NCI-H1048 (cell line): Measurements from ENCODE around the gene CSNK1A1.
"Not testable (repeated sequence)": the region's sequence is repeated elsewhere in the genome, so short reads cannot be mapped to it uniquely, and the experiment has no call there.

Source experiments
- DNase-seq: peaks from one replicate; lab custom pipeline; 2025; lab: John Stamatoyannopoulos, UW

CSNK1A1 gene

GRCh38 chr5:149551227-149552037 is at the start of gene CSNK1A1:
CSNK1A1 (minus strand) TSS chr5:149551439; CDS start chr5:149550964, 475 bp downstream.
- peak; percentile 93 for DNase-seq

GRCh38 chr5:149600932-149601331 is 49.7 kb upstream of the CSNK1A1 start:
- no peak for DNase-seq

GRCh38 chr5:149599375-149599774 is 48.1 kb upstream of the CSNK1A1 start:
- DNase-seq, result no peak

- no peak for DNase-seq
Observed at GRCh38 chr5:149598966-149599365, 47.7 kb upstream of the CSNK1A1 start.

DNA sequence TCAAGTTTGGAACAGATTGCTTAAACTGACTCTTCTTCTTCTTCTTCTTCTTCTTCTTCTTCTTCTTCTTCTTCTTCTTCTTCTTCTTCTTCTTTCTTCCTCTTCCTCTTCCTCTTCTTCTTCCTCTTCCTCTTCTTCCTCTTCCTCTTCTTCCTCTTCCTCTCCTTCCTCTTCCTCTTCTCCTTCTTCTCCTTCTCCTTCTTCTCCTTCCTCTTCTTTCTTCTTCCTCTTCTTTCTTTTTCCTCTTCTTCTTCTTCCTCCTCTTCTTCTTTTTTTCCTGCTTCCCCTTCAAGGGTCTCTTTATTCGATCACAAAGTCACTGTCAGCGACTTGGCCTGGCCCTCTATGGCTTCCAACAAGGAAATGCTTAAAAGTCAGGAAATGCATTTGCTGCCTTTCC is 47.0 kb upstream of the CSNK1A1 start:
- not testable (repeated sequence) for DNase-seq

GRCh38 chr5:149597618-149598017 is 46.4 kb upstream of the CSNK1A1 start:
- no peak for DNase-seq

GRCh38 chr5:149596712-149597111 is 45.5 kb upstream of the CSNK1A1 start:
- no peak for DNase-seq

GRCh38 chr5:149595105-149595504 is 43.9 kb upstream of the CSNK1A1 start:
- not testable (repeated sequence) for DNase-seq

- no peak for DNase-seq
Observed at GRCh38 chr5:149594206-149594895, 43.1 kb upstream of the CSNK1A1 start.

GRCh38 chr5:149593370-149593769 is 42.1 kb upstream of the CSNK1A1 start:
- DNase-seq, result no peak

DNA sequence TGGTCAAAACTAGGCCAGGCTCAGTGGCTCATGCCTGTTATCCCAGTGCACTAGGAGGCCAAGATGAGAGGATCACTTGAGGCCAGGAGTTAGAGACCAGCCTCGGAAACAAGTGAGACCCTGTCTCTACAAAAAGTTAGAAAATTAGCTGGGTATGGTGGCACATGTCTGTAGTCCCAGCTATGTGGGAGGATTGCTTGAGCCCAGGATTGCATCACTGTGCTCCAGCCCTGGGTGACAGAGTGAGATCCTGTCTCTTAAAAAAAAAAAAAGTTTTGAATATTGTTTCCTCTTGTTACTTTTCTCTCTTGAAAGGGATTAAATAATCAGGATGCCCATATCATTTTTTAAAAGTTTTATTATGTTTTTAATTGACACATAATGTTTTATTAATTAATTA is 37.7 kb upstream of the CSNK1A1 start:
- DNase-seq, result no peak

- DNase-seq, result no peak
Observed at GRCh38 chr5:149586708-149587318, 35.6 kb upstream of the CSNK1A1 start.

- DNase-seq, result no peak
Observed at GRCh38 chr5:149585910-149586309, 34.7 kb upstream of the CSNK1A1 start.

DNA sequence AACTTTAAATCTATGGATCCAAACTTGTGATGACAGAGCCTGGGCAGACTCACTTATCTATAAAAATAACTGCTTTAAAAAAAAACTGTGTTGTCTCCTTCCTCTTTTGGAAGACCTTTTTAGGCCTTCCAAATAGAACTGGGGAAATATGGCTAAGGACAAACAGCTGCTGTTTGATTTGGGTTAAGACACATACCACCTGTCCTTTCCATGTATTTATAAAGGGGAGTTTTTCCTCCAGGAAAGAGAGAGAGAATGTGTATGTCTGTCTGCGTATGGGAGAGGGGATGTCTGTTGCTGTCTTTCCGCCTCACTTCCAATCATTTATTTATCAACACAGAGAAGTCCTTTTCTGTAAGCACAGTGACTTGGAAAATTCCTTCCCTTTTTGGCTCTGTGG is 32.9 kb upstream of the CSNK1A1 start:
- no peak for DNase-seq

GRCh38 chr5:149583394-149583793 is 32.2 kb upstream of the CSNK1A1 start:
- DNase-seq, result no peak

- DNase-seq, result no peak
Observed at GRCh38 chr5:149581931-149582768, 30.9 kb upstream of the CSNK1A1 start.

DNA sequence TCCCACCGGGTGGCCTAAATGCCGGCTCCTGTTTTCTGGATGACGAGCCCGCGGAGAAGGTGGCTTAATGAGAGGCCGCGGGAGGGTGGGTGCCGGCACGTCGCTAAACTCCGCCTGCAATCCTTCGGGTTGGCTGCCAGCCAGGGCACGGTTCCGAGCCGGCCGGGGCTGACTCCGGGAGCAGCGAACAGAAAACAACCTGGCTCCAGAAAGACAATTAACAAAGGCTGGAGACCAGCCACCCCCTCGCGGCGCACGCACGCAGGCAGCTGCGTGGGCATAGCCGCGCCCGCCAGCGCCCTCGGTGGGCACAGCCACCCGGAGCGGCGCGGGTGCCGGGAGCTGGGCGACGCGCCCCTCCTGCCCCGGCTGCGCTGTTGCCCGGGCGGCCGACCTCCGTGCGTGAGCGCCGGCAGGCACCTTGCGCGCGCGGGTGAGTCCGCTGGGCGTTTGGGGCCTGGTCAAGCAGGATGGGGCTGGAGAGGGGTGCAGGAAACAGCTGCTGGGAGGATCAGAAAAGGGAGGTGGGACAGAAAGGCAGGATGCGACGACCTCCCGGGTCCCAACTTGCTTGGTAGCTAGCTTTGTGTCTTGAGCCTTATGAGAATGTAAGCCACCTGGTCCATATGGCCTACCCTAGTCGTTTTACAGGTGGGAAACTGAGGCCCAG is 30.1 kb upstream of the CSNK1A1 start, which contains the start of gene ARHGEF37:
Gene ARHGEF37, plus strand, starts transcription at position 307 of the 670 bp plus-strand sequence. CDS start 16,272 bp downstream, outside the sequence.
- DNase-seq, result no peak

DNA sequence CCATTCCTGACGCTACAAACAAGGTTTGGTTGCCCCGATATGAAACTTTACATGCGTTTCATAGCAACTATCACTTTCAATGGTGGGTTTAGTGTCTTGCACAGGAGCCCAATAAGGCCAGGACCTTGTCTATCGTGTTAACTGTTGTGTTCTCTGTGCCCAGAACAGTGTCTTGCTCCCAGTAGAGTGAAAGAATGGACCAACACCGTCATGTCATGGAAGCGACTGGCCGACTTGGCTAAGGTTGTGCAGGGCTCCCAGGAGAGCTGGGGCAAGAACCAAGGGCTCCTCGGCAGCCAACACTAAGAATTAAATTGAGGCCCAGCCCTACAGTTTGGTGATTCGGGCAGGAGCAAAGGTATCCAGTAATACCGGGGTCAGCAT is 29.6 kb upstream of the CSNK1A1 start:
- DNase-seq, result no peak

GRCh38 chr5:149578896-149579295 is 27.7 kb upstream of the CSNK1A1 start:
- DNase-seq, result no peak

DNA sequence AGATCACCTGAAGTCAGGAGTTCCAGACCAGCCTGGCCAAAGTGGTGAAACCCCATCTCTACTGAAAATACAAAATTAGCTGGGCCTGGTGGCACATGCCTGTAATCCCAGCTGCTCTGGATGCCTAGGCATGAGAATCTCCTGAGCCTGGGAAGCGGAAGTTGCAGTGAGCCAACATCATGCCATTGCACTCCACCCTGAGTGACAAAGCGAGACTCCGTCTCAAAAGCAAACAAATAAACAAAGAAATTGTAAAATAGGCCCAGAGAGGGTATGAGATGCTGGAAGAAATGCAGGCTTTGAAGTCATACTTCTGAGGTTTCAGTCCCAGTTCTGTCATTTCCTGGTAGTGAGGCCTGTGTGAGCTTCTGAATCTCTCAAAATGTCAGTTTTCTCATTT is 24.8 kb upstream of the CSNK1A1 start:
- no peak for DNase-seq

DNA sequence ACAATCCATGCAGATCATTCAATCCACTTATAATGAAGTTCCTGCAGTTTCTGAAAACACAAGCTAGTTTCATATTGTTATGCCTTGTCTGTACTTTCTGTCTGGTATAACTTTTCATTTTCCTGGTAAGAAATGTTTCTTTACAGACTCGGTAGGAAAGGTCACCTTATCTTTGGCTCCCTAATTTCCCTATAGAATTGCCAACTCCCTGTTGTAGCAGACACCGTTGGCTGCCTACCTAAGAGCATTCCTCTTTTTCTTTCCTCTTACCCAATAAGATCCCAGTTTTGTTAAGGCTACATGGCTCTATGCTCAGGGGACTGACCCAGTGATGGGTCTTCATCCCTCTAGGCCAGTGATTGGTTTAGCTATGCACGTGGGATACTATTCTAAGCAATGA is 23.9 kb upstream of the CSNK1A1 start:
- no peak for DNase-seq
